ENCODE results near the gene HHAT. TPM values are rescaled to one million over a fixed set of nuclear protein-coding genes. Genes with fewer than 3 reads are reported as not detected.

Gene HHAT
- total RNA-seq, 2 donors from 2014 or later, result 1.6 to 2.5 TPM

GRCh38 chr1:210678306-210678705, 349.6 kb downstream of the HHAT start:
- intact Hi-C loops (cut with DNase I), result no loop called here
- ATAC-seq (no peak), DNase-seq (no peak)

GRCh38 chr1:210681158-210681557, 352.5 kb downstream of the HHAT start:
- DNase-seq (no peak), ATAC-seq (no peak)
- intact Hi-C loops (cut with DNase I), result no loop called here

GRCh38 chr1:210683403-210684047, 354.8 kb downstream of the HHAT start:
- intact Hi-C loops (cut with DNase I), result no loop called here
- ATAC-seq (no peak), DNase-seq (no peak)

GRCh38 chr1:210684466-210685294, 356.0 kb downstream of the HHAT start:
- ATAC-seq (no peak), DNase-seq (no peak)
- intact Hi-C loops (cut with DNase I), result no loop called here

GRCh38 chr1:210685295-210685650, 356.6 kb downstream of the HHAT start:
- no peak for DNase-seq
- intact Hi-C loops (cut with DNase I), result no loop called here
- no peak for ATAC-seq

- ATAC-seq (no peak), DNase-seq (no peak)
- intact Hi-C loops (cut with DNase I), result no loop called here
Observed at GRCh38 chr1:210686841-210687240, 358.1 kb downstream of the HHAT start.

GRCh38 chr1:210687582-210688279, 359.0 kb downstream of the HHAT start:
- ATAC-seq (no peak), DNase-seq (no peak)
- intact Hi-C loops (cut with DNase I), result no loop called here

GRCh38 chr1:210688512-210689234, 360.0 kb downstream of the HHAT start:
- intact Hi-C loops (cut with DNase I), result no loop called here
- no peak for ATAC-seq
- no peak for DNase-seq

GRCh38 chr1:210689826-210690225, 361.1 kb downstream of the HHAT start:
- intact Hi-C loops (cut with DNase I), result no loop called here
- DNase-seq (no peak), ATAC-seq (no peak)

- intact Hi-C loops (cut with DNase I), result no loop called here
- ATAC-seq (no peak), DNase-seq (no peak)
Observed at GRCh38 chr1:210690236-210690635, 361.5 kb downstream of the HHAT start.

GRCh38 chr1:210691039-210691610, 362.4 kb downstream of the HHAT start:
- ATAC-seq (no peak), DNase-seq (no peak)
- intact Hi-C loops (cut with DNase I), result no loop called here

- intact Hi-C loops (cut with DNase I), result no loop called here
- ATAC-seq, result no peak
- no peak for DNase-seq
Observed at GRCh38 chr1:210692796-210693195, 364.1 kb downstream of the HHAT start.

GRCh38 chr1:210695026-210695425, 366.3 kb downstream of the HHAT start:
- no peak for ATAC-seq
- DNase-seq, result no peak
- intact Hi-C loops (cut with DNase I), result no loop called here

- DNase-seq, result no peak
- ATAC-seq, result no peak
- intact Hi-C loops (cut with DNase I), result no loop called here
Observed at GRCh38 chr1:210696709-210697108, 368.0 kb downstream of the HHAT start.

- intact Hi-C loops (cut with DNase I), result no loop called here
- ATAC-seq, result no peak
- no peak for DNase-seq
Observed at GRCh38 chr1:210697185-210697584, 368.5 kb downstream of the HHAT start.

- no peak for ATAC-seq
- intact Hi-C loops (cut with DNase I), result no loop called here
Observed at GRCh38 chr1:210698661-210699060, 370.0 kb downstream of the HHAT start.

GRCh38 chr1:210700083-210700482, 371.4 kb downstream of the HHAT start:
- intact Hi-C loops (cut with DNase I), result no loop called here
- DNase-seq (no peak), ATAC-seq (no peak)

More at GRCh38 chr1:210698661-210699060, 370.0 kb downstream of the HHAT start:
- DNase-seq, result no peak

- no peak for DNase-seq
- intact Hi-C loops (cut with DNase I), result no loop called here
- no peak for ATAC-seq
Observed at GRCh38 chr1:210700511-210700910, 371.8 kb downstream of the HHAT start.

GRCh38 chr1:210702506-210702905, 373.8 kb downstream of the HHAT start:
- ATAC-seq, result no peak
- intact Hi-C loops (cut with DNase I), result no loop called here

More at GRCh38 chr1:210702506-210702905, 373.8 kb downstream of the HHAT start:
- no peak for DNase-seq

Data from left cardiac atrium (tissue), 4 donors.